DOHH2 (cell line): Measurements from ENCODE around the gene C11orf54.

Experiments
- EZH2phosphoT487 ChIP-seq: fragments of 200-600 bp; sonication (generic); IDR thresholded peaks from 2 replicates; pipeline ENCODE4 v1.6.1; 2017; ENCODE audit warnings: borderline replicate concordance, mild to moderate bottlenecking, antibody characterized with exemption, low read length, moderate library complexity, mixed read lengths
- TF ChIP-seq, protein P1 (sequence below): fragments of 200-600 bp; sonication (generic); IDR thresholded peaks from one replicate; pipeline ENCODE4 v1.5.1; 2014; ENCODE audit warnings: antibody characterized with exemption, mild to moderate bottlenecking, low read depth, low read length; ENCODE audit not compliant: poor library complexity, severe bottlenecking

DNA sequence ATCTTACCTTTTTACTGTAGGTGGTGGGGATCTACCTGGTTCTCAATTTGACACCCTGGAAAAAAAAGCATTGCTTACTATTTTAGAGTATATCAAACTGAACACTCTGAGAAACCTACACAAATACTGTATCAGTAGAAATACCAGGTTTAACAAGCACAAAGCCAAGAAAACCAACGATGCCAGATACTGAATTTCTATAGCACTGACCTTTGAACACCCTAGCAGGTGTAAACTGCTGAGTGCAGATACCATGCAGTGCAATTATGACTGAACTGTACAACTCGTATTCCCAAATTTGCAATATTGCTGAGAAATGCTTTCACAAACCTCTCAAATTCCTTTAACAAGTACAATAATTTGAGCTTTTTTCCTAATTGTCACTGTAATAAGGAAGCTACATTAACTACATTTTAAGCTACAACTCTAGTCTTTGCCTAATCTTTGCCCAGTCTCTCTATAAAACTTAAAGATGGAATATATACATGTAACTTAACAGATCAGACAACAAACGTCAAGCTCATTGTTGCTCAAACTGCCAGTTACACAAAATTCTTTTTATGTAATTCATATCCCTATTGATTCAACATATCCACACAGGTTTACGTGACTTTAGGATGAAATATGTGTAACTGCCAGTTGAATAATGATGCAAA, 9.1 kb upstream of the C11orf54 start:
- TF ChIP-seq, protein P1, sequence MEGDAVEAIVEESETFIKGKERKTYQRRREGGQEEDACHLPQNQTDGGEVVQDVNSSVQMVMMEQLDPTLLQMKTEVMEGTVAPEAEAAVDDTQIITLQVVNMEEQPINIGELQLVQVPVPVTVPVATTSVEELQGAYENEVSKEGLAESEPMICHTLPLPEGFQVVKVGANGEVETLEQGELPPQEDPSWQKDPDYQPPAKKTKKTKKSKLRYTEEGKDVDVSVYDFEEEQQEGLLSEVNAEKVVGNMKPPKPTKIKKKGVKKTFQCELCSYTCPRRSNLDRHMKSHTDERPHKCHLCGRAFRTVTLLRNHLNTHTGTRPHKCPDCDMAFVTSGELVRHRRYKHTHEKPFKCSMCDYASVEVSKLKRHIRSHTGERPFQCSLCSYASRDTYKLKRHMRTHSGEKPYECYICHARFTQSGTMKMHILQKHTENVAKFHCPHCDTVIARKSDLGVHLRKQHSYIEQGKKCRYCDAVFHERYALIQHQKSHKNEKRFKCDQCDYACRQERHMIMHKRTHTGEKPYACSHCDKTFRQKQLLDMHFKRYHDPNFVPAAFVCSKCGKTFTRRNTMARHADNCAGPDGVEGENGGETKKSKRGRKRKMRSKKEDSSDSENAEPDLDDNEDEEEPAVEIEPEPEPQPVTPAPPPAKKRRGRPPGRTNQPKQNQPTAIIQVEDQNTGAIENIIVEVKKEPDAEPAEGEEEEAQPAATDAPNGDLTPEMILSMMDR, result no peak
- TF ChIP-seq EZH2phosphoT487, result no peak
